Body of pancreas (tissue), 4 donors: ENCODE data around the gene PTPRN2.

Source experiments
- POLR2A ChIP-seq, 3 donors: fragments of 450-650 bp; IDR thresholded peaks; one replicate each; pipeline ENCODE4 v1.6.1; 2016; ENCODE audit warnings: antibody characterized with exemption in 3 of 3, mild to moderate bottlenecking in 2 of 3
- TF ChIP-seq, protein P1 (sequence below), 7 experiments: fragments of 450-650 bp in 4 of 7; fragments of 200-600 bp in 3 of 7; sonication (generic) in 3 of 7; IDR thresholded peaks; one replicate each; pipeline ENCODE4 v1.5.1; 2016 to 2019; ENCODE audit warnings: antibody characterized with exemption in 7 of 7

DNA sequence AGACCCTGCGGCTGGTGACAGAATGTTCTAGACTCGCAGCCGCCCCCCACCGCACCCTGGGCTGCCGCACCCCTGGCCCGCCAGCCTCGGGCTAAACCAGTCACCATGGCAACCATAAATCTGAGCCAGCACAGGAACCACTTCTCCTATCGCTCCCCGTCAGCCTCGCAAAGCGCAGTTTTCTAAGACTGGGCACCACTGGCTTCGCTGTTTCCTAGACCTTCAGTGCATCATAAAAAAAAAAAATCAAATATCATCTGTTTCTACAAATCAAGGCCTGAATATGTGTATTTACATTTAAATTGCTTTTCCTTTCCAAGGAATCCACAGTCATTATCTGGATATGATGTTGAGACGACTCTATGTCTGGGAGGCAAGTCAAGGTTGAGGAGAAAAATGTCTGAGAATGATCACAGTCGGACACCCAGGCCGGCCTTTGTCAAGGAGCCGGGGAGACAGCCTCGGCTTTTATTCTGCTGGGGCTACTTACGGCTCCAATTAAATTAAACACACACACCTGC is 99.9 kb downstream of the PTPRN2 start:
- TF ChIP-seq, protein P1, sequence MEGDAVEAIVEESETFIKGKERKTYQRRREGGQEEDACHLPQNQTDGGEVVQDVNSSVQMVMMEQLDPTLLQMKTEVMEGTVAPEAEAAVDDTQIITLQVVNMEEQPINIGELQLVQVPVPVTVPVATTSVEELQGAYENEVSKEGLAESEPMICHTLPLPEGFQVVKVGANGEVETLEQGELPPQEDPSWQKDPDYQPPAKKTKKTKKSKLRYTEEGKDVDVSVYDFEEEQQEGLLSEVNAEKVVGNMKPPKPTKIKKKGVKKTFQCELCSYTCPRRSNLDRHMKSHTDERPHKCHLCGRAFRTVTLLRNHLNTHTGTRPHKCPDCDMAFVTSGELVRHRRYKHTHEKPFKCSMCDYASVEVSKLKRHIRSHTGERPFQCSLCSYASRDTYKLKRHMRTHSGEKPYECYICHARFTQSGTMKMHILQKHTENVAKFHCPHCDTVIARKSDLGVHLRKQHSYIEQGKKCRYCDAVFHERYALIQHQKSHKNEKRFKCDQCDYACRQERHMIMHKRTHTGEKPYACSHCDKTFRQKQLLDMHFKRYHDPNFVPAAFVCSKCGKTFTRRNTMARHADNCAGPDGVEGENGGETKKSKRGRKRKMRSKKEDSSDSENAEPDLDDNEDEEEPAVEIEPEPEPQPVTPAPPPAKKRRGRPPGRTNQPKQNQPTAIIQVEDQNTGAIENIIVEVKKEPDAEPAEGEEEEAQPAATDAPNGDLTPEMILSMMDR (IDR thresholded peaks at IDR 0.05), result no peak
- TF ChIP-seq POLR2A (IDR thresholded peaks at IDR 0.05), result no peak
